ENCODE data around the gene ENOPH1. TPM values are rescaled to one million over a fixed set of nuclear protein-coding genes. Genes with fewer than 3 reads are reported as not detected.

The ENOPH1 gene
- total and polyA plus RNA-seq, 2 of the 4 experiments (the other 2 are of a cell fraction) = 18.0 to 36.0 TPM

- no CpG with 5 or more reads among the region's 4 CpGs for WGBS, 2 experiments (ENCODE audit: extremely low coverage in 2 of 2, insufficient read length in 1 of 2)
- intact Hi-C loops (cut with micrococcal nuclease) = no loop called here
- CTCF ChIA-PET = no interaction called here
These were observed 65.3 kb downstream of the ENOPH1 start for GRCh38 chr4:82495666-82496065.

More at GRCh38 chr4:82495666-82496065, 65.3 kb downstream of the ENOPH1 start:
- H3K4me3 ChIP-seq (ENCODE audit: insufficient read depth, low read depth, low read length) = no peak overlapping the region
- no peak overlapping the region for H2BK5ac ChIP-seq (ENCODE audit: low read depth, low read length, poor library complexity, severe bottlenecking)
- H4K5ac ChIP-seq (ENCODE audit: low read depth, low read length) = no peak overlapping the region
- H2BK15ac ChIP-seq (ENCODE audit: low read depth, low read length) = no peak overlapping the region
- no peaks in the 10 kb centered on the region for H3K9me1 ChIP-seq (ENCODE audit: insufficient read depth, low read length)
- no peak overlapping the region for H3K27ac ChIP-seq (ENCODE audit: insufficient read depth, low read length)
- H3K4me1 ChIP-seq (ENCODE audit: control insufficient read depth, insufficient read depth, low read length) = peaks cover 2% of the 10 kb centered on the region; the same call in 1 of the 2 replicates
- dilution Hi-C loops (cut with HindIII; ENCODE audit: low sequenced_read_pairs, unreplicated experiment) = no loop called here
- no peak overlapping the region for H3K14ac ChIP-seq (replicated peaks; ENCODE audit: low read depth, low read length)
- in situ Hi-C loops (cut with MboI; ENCODE audit: low sequenced_read_pairs) = no loop called here
- DNase-seq = no peak
- H4K20me1 ChIP-seq (ENCODE audit: insufficient read depth, low read length) = no peaks in the 10 kb centered on the region
- no peak overlapping the region for H3K4ac ChIP-seq (ENCODE audit: low read depth, low read length)
- no TSS peak for BruUV-seq (replicated peaks)
- H2AFZ ChIP-seq (replicated peaks; ENCODE audit: low read length, poor library complexity) = no peak overlapping the region
- H3K23ac ChIP-seq (ENCODE audit: low read depth, low read length) = no peak overlapping the region
- ATAC-seq (ENCODE audit: low read depth) = no peak
- no peak overlapping the region for H3K18ac ChIP-seq (ENCODE audit: low read depth, low read length)
- POLR2A ChIA-PET (ENCODE audit: unreplicated experiment) = no interaction called here
- H3K9me3 ChIP-seq (ENCODE audit: control insufficient read depth, insufficient read depth, low read length) = no peaks in the 10 kb centered on the region
- H2AK9ac ChIP-seq (replicated peaks; ENCODE audit: low read depth, low read length, poor library complexity) = no peak overlapping the region
- H2BK20ac ChIP-seq (ENCODE audit: low read depth, low read length) = no peak overlapping the region
- H3K79me1 ChIP-seq (ENCODE audit: low read depth in 1 of 2, low read length in 2 of 2) = no peaks in the 10 kb centered on the region
- no peak overlapping the region for H2AK5ac ChIP-seq (ENCODE audit: low read depth, low read length)
- no peak overlapping the region for H2BK120ac ChIP-seq (ENCODE audit: low read depth, low read length)
- H3K36me3 ChIP-seq (ENCODE audit: control insufficient read depth, insufficient read depth, low read length) = no peaks in the 10 kb centered on the region
- H3K56ac ChIP-seq (ENCODE audit: extremely low read depth, insufficient read depth, low read length) = no peak overlapping the region
- H3K9ac ChIP-seq (ENCODE audit: low read depth, low read length) = no peak overlapping the region
- no peak overlapping the region for H4K91ac ChIP-seq (ENCODE audit: insufficient read depth, low read depth, low read length)
- no peaks in the 10 kb centered on the region; the same call in 1 of the 2 replicates for H3K27me3 ChIP-seq (ENCODE audit: control insufficient read depth, insufficient read depth, low read length)
- H4K8ac ChIP-seq (ENCODE audit: low read depth in 2 of 2, low read length in 2 of 2) = no peak overlapping the region
- TF ChIP-seq RCOR1 (IDR thresholded peaks at IDR 0.05; ENCODE audit: insufficient replicate concordance, low read length) (no peak), RFX5 (IDR thresholded peaks at IDR 0.05; ENCODE audit: low read depth, low read length) (no peak), FOS (IDR thresholded peaks at IDR 0.05; ENCODE audit: low read depth, low read length) (no peak), MXI1 (IDR thresholded peaks at IDR 0.05; ENCODE audit: borderline replicate concordance, low read depth, low read length) (no peak), SMC3 (IDR thresholded peaks at IDR 0.05; ENCODE audit: low read depth, low read length) (no peak), CTCF (conservative IDR thresholded peaks at IDR 0.05; ENCODE audit: low read depth, low read length) (no peak), NFE2L2 (IDR thresholded peaks at IDR 0.05; ENCODE audit: low read depth, low read length) (no peak), USF2 (IDR thresholded peaks at IDR 0.05; ENCODE audit: low read depth, low read length) (no peak), MAZ (IDR thresholded peaks at IDR 0.05; ENCODE audit: borderline replicate concordance, low read depth, low read length) (no peak), MAFK (IDR thresholded peaks at IDR 0.05; ENCODE audit: low read depth, low read length) (no peak), CEBPB (IDR thresholded peaks at IDR 0.05; ENCODE audit: low read depth, low read length) (no peak), ELK1 (IDR thresholded peaks at IDR 0.05; ENCODE audit: borderline replicate concordance, low read depth, low read length) (no peak), RAD21 (IDR thresholded peaks at IDR 0.05; ENCODE audit: low read length) (no peak), POLR2A (IDR thresholded peaks at IDR 0.05; ENCODE audit: low read depth, low read length) (no peak), BHLHE40 (IDR thresholded peaks at IDR 0.05; ENCODE audit: low read depth, low read length) (no peak), CHD1 (IDR thresholded peaks at IDR 0.05; ENCODE audit: low read depth, low read length) (no peak)
- H3K4me2 ChIP-seq (ENCODE audit: low read depth, low read length) = no peak overlapping the region
